Right lobe of liver (tissue), 6 donors: Measurements from ENCODE around the gene SCEL. TPM values are rescaled to one million over a fixed set of nuclear protein-coding genes. Genes with fewer than 3 reads are reported as not detected.

Experiments used
- ATAC-seq, 4 donors: fragments of 200-7000 bp; cut with Tn5 transposase; one replicate each; pipeline ENCODE4 v1.9.1; 2020; ENCODE audit warnings: mild to moderate bottlenecking in 4 of 4, moderate library complexity in 4 of 4
- DNase-seq, 3 donors: peaks; one replicate each; pipeline ENCODE4 v3.0.0-alpha.2; 2020
- H3K27ac ChIP-seq, 3 donors: fragments of 200-600 bp; one replicate each; pipeline ENCODE4 v1.8.0; 2022
- H3K27me3 ChIP-seq, 2 donors: fragments of 200-600 bp; one replicate each; pipeline ENCODE4 v1.8.0; 2022
- H3K36me3 ChIP-seq, 4 donors: fragments of 200-600 bp; sonication (generic) in 1 of 4; one replicate each; pipeline versions ENCODE4 v1.5.1 to v1.8.0; 2017 to 2022; ENCODE audit warnings: control low read depth in 1 of 4
- H3K4me1 ChIP-seq, 4 donors: fragments of 200-600 bp; sonication (generic) in 1 of 4; one replicate each; pipeline versions ENCODE4 v1.5.1 to v1.8.0; 2017 to 2022; ENCODE audit warnings: control low read depth in 1 of 4
- H3K4me3 ChIP-seq, 3 donors: fragments of 200-600 bp; one replicate each; pipeline ENCODE4 v1.8.0; 2022
- H3K9me3 ChIP-seq, 4 donors: fragments of 200-600 bp; sonication (generic) in 1 of 4; one replicate each; pipeline versions ENCODE4 v1.5.1 to v1.8.0; 2017 to 2022; ENCODE audit warnings: control low read depth in 1 of 4
- POLR2A ChIP-seq: fragments of 450-650 bp; IDR thresholded peaks from one replicate; pipeline ENCODE4 v1.6.1; 2017; ENCODE audit warnings: antibody characterized with exemption, mild to moderate bottlenecking
- WGBS: methylation state at CpG from one replicate; pipeline ENCODE4 v1.1.6; 2018; ENCODE audit warnings: low coverage, low lambda C conversion rate; ENCODE audit not compliant: insufficient coverage; ENCODE audit errors: missing lambda C conversion rate; 5-methylcytosine and 5-hydroxymethylcytosine counted together
- intact Hi-C, 2 donors: fragments of 100-400 bp; cut with DNase I; formaldehyde crosslinking; loops; one replicate each; pipeline versions ENCODE4 v1.11.2 to v1.14.1; 2022
- total RNA-seq, 6 experiments: library from RNA; depleted of rRNA in 2 of 6; stranded (reverse); fragments of >200 nt in 2 of 6; fragmentation: NEBNext Ultra II Directional in 3 of 6; extraction: Animal tissue kit (Norgen Biotek cat#: 25700) in 3 of 6; gene quantifications; one replicate each; pipeline versions ENCODE4 v1.1.0 to v1.2.4, GENCODE V29; 2016 to 2023
- TF ChIP-seq, protein P1 (sequence below), 4 donors: fragments of 200-600 bp in 3 of 4; fragments of 450-650 bp in 1 of 4; IDR thresholded peaks; one replicate each; pipeline versions ENCODE4 v1.5.1 to v1.8.0; 2016 to 2022; ENCODE audit warnings: antibody characterized with exemption in 4 of 4, mild to moderate bottlenecking in 2 of 4
- donor health status: DM: no; HTN: yes; CAD: no.
- donor health status: DM: no; HTN: no; CAD: no.
- donor health status: DM: no; HTN: no; CAD: no.
- donor health status: DM: no; HTN: yes; CAD: no.
- donor health status: DM: no; HTN: yes; CAD: no.

Gene SCEL
- total RNA-seq, 6 experiments from 2014 or later, result not detected

DNA sequence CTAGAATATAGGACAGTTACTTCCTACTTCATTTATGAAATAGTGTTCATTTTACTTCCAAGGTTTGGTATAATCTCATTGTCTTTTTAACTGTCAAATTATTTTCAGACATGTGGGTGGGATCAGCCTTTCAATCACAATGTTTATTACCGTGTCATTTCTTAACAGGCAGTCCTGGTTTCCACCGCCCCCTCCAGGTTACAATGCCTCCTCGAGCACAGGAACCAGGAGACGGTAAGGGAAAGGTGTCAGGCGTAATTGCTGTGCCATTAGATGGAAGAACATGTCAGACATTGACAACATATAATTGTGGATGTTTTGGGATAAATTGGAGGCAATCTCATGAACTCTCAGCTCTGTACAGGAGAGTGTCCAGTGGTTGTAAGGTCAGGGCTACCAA, 36.5 kb downstream of the SCEL start:
- 75% methylated on average over 5 of the region's 5 CpGs for WGBS

DNA sequence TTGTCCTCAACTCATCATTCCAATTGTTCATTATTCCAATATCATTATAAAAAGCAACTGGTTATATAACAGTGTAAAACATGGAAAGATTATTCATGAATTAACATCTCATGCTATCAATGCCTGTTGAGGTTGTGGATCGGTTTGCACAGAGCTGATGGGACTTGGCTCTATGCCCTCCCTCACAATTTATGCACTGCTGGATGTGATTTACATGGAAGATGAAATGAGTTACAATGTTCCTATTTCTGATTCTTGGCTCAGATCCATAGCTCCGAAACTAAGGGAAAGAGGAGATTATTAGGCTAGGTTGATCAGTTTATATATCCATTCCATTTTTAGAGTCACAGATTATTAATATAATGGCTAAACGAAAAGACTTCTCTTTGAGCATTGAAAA, 38.6 kb downstream of the SCEL start:
- ATAC-seq, result no peak
- Histone ChIP-seq H3K27me3 (no peaks in the 10 kb centered on the region), H3K27ac (no peak overlapping the region), H3K36me3 (no peaks in the 10 kb centered on the region), H3K4me3 (no peak overlapping the region), H3K9me3 (no peaks in the 10 kb centered on the region), H3K4me1 (no peaks in the 10 kb centered on the region)
- intact Hi-C loops, result no loop called here
- TF ChIP-seq POLR2A, result no peak
- TF ChIP-seq, protein P1, sequence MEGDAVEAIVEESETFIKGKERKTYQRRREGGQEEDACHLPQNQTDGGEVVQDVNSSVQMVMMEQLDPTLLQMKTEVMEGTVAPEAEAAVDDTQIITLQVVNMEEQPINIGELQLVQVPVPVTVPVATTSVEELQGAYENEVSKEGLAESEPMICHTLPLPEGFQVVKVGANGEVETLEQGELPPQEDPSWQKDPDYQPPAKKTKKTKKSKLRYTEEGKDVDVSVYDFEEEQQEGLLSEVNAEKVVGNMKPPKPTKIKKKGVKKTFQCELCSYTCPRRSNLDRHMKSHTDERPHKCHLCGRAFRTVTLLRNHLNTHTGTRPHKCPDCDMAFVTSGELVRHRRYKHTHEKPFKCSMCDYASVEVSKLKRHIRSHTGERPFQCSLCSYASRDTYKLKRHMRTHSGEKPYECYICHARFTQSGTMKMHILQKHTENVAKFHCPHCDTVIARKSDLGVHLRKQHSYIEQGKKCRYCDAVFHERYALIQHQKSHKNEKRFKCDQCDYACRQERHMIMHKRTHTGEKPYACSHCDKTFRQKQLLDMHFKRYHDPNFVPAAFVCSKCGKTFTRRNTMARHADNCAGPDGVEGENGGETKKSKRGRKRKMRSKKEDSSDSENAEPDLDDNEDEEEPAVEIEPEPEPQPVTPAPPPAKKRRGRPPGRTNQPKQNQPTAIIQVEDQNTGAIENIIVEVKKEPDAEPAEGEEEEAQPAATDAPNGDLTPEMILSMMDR (IDR thresholded peaks at IDR 0.05), result no peak
- 46% methylated on average over 3 of the region's 3 CpGs for WGBS
- no peak for DNase-seq

More for the DNA sequence above, 36.5 kb downstream of the SCEL start:
- Histone ChIP-seq H3K27me3 (no peaks in the 10 kb centered on the region), H3K36me3 (no peaks in the 10 kb centered on the region), H3K4me3 (no peak overlapping the region), H3K9me3 (no peaks in the 10 kb centered on the region), H3K27ac (no peak overlapping the region), H3K4me1 (no peaks in the 10 kb centered on the region)
- ATAC-seq (no peak), DNase-seq (no peak)
- intact Hi-C loops, result no loop called here
- no peak for TF ChIP-seq POLR2A
- TF ChIP-seq, protein P1 (IDR thresholded peaks at IDR 0.05), result no peak

DNA sequence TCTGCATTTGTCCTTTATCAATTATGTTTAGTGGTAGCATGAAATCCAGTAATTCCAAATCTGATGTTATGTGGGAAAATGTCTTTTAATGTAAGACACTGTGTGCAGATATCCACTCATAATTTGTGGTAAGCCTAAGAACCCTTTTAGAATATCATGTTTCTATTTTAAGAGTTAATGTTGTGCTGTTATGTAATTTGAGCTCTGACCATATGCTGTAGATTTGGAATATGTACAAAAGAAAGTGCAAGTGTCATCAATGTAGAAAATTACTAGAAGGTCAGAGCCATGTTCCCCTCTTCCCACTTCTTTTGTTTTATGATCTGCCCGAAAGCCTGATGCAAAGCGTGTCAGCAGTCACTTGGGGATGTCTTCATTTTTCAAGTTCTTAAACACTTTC, 44.5 kb downstream of the SCEL start:
- Histone ChIP-seq H3K4me3 (no peak overlapping the region), H3K27me3 (no peaks in the 10 kb centered on the region), H3K4me1 (no peaks in the 10 kb centered on the region), H3K9me3 (no peaks in the 10 kb centered on the region), H3K27ac (no peak overlapping the region), H3K36me3 (no peaks in the 10 kb centered on the region)
- intact Hi-C loops, result loop anchor here in 1 of 2 donors (10.0 kb wide), 1 partner anchor 185 kb away; no protein-coding TSS in a partner anchor
- TF ChIP-seq, protein P1 (IDR thresholded peaks at IDR 0.05), result no peak
- TF ChIP-seq POLR2A, result no peak
- ATAC-seq (no peak), DNase-seq (no peak)
- 53% methylated on average over 2 of the region's 2 CpGs for WGBS

DNA sequence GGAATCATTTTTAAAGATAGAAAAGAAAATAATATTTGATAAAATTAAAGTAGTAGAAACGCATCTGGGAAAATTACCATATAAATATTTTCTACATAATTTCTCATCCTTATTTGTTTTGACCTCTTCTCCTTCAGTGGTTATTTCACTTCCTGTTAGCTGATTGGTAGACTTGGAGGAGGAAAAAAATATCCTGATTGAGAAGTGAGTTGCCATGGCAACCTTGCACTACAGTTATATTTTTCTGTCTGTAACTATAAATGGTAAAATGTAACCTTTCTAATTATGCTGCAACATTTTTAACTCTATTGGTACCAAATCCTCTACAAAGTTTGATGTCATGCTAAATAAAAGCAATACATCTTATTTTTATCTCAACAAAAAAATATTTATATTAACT, 45.2 kb downstream of the SCEL start:
- Histone ChIP-seq H3K27ac (no peak overlapping the region), H3K4me1 (no peaks in the 10 kb centered on the region), H3K9me3 (no peaks in the 10 kb centered on the region), H3K4me3 (no peak overlapping the region), H3K36me3 (no peaks in the 10 kb centered on the region), H3K27me3 (no peaks in the 10 kb centered on the region)
- DNase-seq, result no peak
- ATAC-seq, result no peak
- intact Hi-C loops, result loop anchor here in 1 of 2 donors (10.0 kb wide), 1 partner anchor 184 kb away; no protein-coding TSS in a partner anchor
- 29% methylated on average over 1 of the region's 1 CpG for WGBS
- no peak for TF ChIP-seq POLR2A
- TF ChIP-seq, protein P1 (IDR thresholded peaks at IDR 0.05), result no peak

DNA sequence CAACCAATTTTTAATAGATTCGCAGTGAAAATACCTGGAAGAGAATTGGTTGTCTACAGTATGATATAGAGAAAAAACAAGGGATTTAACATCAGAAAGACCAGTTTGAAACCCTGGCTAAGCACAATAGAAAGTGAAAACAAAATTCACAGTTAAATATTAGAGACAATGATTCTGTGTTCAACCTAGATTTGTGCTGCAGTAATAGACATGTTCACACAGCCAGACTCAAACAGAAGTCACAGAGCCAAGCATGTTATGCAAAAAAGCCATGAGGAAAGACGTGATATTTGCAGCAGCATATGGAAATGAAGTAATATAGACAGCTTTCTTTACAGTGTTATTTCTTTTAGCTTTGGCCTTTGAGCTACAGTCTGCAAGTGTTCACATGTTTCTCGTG, 48.1 kb downstream of the SCEL start:
- intact Hi-C loops, result loop anchor here in 1 of 2 donors (10.0 kb wide), 1 partner anchor 181 kb away; no protein-coding TSS in a partner anchor
- Histone ChIP-seq H3K27ac (no peak overlapping the region), H3K36me3 (no peaks in the 10 kb centered on the region), H3K4me3 (no peak overlapping the region), H3K27me3 (no peaks in the 10 kb centered on the region), H3K9me3 (no peaks in the 10 kb centered on the region), H3K4me1 (no peaks in the 10 kb centered on the region)
- DNase-seq, result no peak
- 46% methylated on average over 3 of the region's 3 CpGs for WGBS
- no peak for TF ChIP-seq POLR2A
- TF ChIP-seq, protein P1 (IDR thresholded peaks at IDR 0.05), result no peak
- no peak for ATAC-seq
